ENCODE measurements around the gene SPEG.

The SPEG gene

DNA sequence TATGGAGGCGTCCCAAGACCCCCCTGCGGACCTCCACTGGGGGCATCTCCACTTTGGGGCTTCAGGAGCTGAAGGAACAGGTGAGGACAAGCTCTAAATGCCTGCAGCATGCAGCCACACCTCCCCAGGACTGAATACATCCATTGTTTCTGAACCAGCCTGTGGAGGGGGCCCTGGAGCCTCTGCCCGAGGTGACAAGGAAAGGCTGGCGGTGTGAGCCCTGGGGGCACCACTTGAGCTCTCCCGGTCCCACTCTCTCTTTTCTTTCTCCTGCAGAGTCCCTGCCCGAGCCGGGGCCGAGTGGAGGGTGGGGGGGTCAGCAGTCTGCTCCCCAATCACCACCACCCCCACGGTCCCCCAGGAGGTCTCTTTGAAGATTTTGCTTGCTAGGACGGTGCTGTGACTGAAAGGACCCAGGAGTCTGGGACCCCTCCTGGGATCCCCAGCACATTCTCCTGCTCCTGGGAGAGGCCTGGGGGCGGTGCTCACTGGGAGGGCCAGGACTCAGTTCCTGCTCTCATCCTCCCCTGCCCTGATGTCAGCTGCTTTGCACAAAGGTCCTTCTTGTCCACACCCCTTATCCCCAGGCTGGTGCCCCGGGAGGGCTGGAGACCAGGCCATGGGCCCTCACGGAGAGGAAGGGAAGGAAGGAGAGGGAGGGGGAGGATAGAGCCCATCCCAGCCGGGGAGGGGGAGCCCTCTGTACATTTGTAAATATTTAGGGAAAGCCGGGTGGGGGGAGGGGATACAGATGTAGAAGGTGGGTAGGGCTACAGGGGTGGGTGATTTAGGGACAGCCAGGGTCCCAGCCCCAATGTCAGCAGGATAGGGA lies 103.2 kb downstream of the SPEG start:
- Histone ChIP-seq H3K27me3 (ENCODE audit: low read depth, low read length) (no peaks in the 10 kb centered on the region), H3K9ac (ENCODE audit: low read length) (no peak overlapping the region), H3K36me3 (replicated peaks; ENCODE audit: low read depth, low read length) (peaks cover 8% of the 10 kb centered on the region), H3K79me2 (ENCODE audit: low read length) (peaks cover 8% of the 10 kb centered on the region), H3K27ac (ENCODE audit: low read length) (no peak overlapping the region), H4K20me1 (ENCODE audit: insufficient read depth, low read length) (peaks cover 14% of the 10 kb centered on the region; the same call in 1 of the 2 replicates), H3K4me1 (ENCODE audit: low read length) (peaks cover 6% of the 10 kb centered on the region), H2AFZ (ENCODE audit: low read depth, low read length) (no peak overlapping the region), H3K4me2 (ENCODE audit: low read length) (no peak overlapping the region), H3K9me3 (ENCODE audit: insufficient read depth, low read length) (no peaks in the 10 kb centered on the region), H3K4me3 (ENCODE audit: low read length) (no peak overlapping the region)
- TF ChIP-seq EZH2phosphoT487 (IDR thresholded peaks at IDR 0.05; ENCODE audit: low read depth): no peak
- TF ChIP-seq CTCF (IDR thresholded peaks at IDR 0.05; ENCODE audit: low read depth, low read length): no peak

GRCh38 chr2:219538504-219538951 lies 103.9 kb downstream of the SPEG start:
- Histone ChIP-seq H3K79me2 (ENCODE audit: low read length) (peaks cover 8% of the 10 kb centered on the region), H3K4me3 (ENCODE audit: low read length) (no peak overlapping the region), H2AFZ (ENCODE audit: low read depth, low read length) (no peak overlapping the region), H3K27me3 (ENCODE audit: low read depth, low read length) (no peaks in the 10 kb centered on the region), H3K36me3 (replicated peaks; ENCODE audit: low read depth, low read length) (peaks cover 8% of the 10 kb centered on the region), H3K4me2 (ENCODE audit: low read length) (no peak overlapping the region), H3K9ac (ENCODE audit: low read length) (no peak overlapping the region), H4K20me1 (ENCODE audit: insufficient read depth, low read length) (peaks cover 14% of the 10 kb centered on the region; the same call in 1 of the 2 replicates), H3K27ac (ENCODE audit: low read length) (no peak overlapping the region), H3K4me1 (ENCODE audit: low read length) (peaks cover 6% of the 10 kb centered on the region), H3K9me3 (ENCODE audit: insufficient read depth, low read length) (no peaks in the 10 kb centered on the region)
- TF ChIP-seq CTCF (IDR thresholded peaks at IDR 0.05; ENCODE audit: low read depth, low read length) (no peak), EZH2phosphoT487 (IDR thresholded peaks at IDR 0.05; ENCODE audit: low read depth) (no peak)

- no peaks in the 10 kb centered on the region for H3K9me3 ChIP-seq (ENCODE audit: insufficient read depth, low read length)
- peaks cover 6% of the 10 kb centered on the region for H3K4me1 ChIP-seq (ENCODE audit: low read length)
- H3K9ac ChIP-seq (ENCODE audit: low read length): no peak overlapping the region
- no peak overlapping the region for H2AFZ ChIP-seq (ENCODE audit: low read depth, low read length)
- no peak overlapping the region for H3K27ac ChIP-seq (ENCODE audit: low read length)
- no peak overlapping the region for H3K4me3 ChIP-seq (ENCODE audit: low read length)
- peaks cover 14% of the 10 kb centered on the region; the same call in 1 of the 2 replicates for H4K20me1 ChIP-seq (ENCODE audit: insufficient read depth, low read length)
- peaks cover 8% of the 10 kb centered on the region for H3K36me3 ChIP-seq (replicated peaks; ENCODE audit: low read depth, low read length)
- TF ChIP-seq CTCF (IDR thresholded peaks at IDR 0.05; ENCODE audit: low read depth, low read length) (no peak), EZH2phosphoT487 (IDR thresholded peaks at IDR 0.05; ENCODE audit: low read depth) (no peak)
- peaks cover 8% of the 10 kb centered on the region for H3K79me2 ChIP-seq (ENCODE audit: low read length)
- H3K4me2 ChIP-seq (ENCODE audit: low read length): no peak overlapping the region
- H3K27me3 ChIP-seq (ENCODE audit: low read depth, low read length): no peaks in the 10 kb centered on the region
These were observed 104.5 kb downstream of the SPEG start for GRCh38 chr2:219538956-219539788.

All from OCI-LY3 (cell line).